ENCODE data around the gene SYT9.

The SYT9 gene

DNA sequence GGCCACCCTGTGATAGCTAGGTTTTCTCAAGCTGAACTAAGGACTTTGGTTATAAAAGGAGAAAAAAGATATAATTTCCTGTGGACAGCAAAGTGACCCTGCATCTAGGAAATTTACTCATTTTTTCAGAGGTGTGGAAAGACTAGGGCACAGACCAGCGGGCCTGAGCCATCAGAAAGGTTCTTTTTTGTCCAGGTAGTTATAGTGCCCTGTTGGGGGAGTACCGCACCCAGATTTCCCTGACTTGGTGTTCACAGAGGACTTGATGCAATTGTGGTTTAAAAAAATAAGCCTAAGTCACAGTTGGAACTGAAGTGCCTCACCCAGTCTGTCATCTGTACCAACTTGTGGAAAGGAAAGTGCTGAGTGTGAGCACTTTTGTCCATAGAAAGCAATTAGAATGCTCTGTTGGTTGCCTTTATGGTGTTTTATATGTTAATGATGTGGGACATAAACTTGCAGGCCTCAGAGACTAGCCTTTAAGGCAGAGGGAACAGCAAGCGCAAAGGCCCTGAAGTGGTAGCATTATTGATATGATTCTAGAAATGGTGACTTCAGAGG lies 3.1 kb downstream of the SYT9 start:
- Mint-ChIP-seq H3K27ac (no peak overlapping the region), H3K4me1 (ENCODE audit: low read depth) (no peaks in the 10 kb centered on the region), H3K36me3 (ENCODE audit: low read depth) (no peaks in the 10 kb centered on the region), H3K4me3 (no peak overlapping the region), H3K9me3 (no peaks in the 10 kb centered on the region), H3K27me3 (peaks cover 45% of the 10 kb centered on the region)
- intact Hi-C loops (cut with micrococcal nuclease), result no loop called here

DNA sequence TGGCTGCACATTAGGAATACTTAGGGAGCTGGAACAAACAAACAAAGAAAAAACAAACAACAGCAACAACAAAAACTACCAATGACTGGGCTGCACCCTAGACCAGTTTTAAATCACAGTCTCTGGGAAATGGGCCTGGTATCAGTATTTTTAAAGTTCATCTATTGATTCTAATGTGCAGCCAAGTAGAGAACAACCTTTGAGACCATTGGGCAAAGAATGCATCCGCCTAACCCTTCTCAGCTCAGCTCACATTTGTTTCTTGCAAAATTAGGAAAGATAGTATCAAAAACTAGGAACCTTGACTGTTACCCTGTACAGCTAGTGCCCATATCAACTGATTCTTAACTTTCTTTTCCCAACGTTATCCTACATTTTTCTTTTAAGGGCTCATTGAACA lies 5.2 kb downstream of the SYT9 start:
- intact Hi-C loops (cut with micrococcal nuclease), result no loop called here
- no peaks in the 10 kb centered on the region for H3K36me3 Mint-ChIP-seq (ENCODE audit: low read depth)
- peaks cover 28% of the 10 kb centered on the region for H3K27me3 Mint-ChIP-seq
- no peaks in the 10 kb centered on the region for H3K4me1 Mint-ChIP-seq (ENCODE audit: low read depth)
- H3K27ac Mint-ChIP-seq, result no peak overlapping the region
- no peaks in the 10 kb centered on the region for H3K9me3 Mint-ChIP-seq
- no peak overlapping the region for H3K4me3 Mint-ChIP-seq

DNA sequence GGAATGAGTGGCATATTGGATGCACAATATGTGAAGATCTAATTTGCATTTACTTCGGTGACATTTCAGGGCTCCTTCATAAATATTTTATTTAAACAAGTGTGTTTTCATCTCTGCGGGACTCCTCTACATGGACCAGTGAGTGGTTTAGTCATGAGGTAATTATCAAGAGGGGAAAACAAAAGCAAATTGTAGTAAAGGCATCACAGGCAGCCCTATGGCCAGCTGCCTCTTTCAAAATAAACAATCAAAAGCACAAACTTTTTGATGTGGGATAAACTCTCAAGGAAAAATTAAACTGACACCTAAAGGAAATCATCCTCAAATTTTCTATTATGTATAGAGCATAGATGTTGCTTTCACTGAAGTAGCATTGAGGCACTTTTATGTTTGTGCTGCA lies 6.0 kb downstream of the SYT9 start:
- H3K9me3 Mint-ChIP-seq, result no peaks in the 10 kb centered on the region

DNA sequence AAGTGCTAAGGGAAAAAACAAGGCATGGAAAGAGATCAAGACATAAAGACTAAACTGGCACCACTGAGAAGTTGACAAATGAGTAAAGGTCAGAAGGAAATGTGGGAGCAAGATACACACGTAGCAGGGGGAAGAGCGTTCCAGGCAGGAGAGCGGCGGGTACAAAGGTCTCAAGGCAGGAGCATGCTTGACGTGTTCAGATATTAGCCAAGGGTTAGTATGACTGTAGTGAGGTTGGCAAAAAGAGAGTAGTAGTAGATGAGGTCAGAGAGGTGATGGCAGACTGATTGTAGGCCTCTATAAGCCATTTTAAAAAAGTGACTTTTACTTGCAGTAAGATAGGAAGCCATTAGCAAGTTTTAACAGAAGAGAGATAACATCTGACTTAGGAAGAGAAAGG lies 9.9 kb downstream of the SYT9 start:
- intact Hi-C loops (cut with micrococcal nuclease), result no loop called here
- H3K36me3 Mint-ChIP-seq (ENCODE audit: low read depth), result no peaks in the 10 kb centered on the region
- no peak overlapping the region for H3K27ac Mint-ChIP-seq
- H3K4me3 Mint-ChIP-seq, result no peak overlapping the region
- H3K9me3 Mint-ChIP-seq, result no peaks in the 10 kb centered on the region
- H3K27me3 Mint-ChIP-seq, result no peaks in the 10 kb centered on the region
- H3K4me1 Mint-ChIP-seq (ENCODE audit: low read depth), result no peaks in the 10 kb centered on the region

More for the DNA sequence above, 6.0 kb downstream of the SYT9 start:
- Mint-ChIP-seq H3K27ac (no peak overlapping the region), H3K4me3 (no peak overlapping the region), H3K4me1 (ENCODE audit: low read depth) (no peaks in the 10 kb centered on the region), H3K36me3 (ENCODE audit: low read depth) (no peaks in the 10 kb centered on the region), H3K27me3 (peaks cover 21% of the 10 kb centered on the region)
- intact Hi-C loops (cut with micrococcal nuclease), result no loop called here

DNA sequence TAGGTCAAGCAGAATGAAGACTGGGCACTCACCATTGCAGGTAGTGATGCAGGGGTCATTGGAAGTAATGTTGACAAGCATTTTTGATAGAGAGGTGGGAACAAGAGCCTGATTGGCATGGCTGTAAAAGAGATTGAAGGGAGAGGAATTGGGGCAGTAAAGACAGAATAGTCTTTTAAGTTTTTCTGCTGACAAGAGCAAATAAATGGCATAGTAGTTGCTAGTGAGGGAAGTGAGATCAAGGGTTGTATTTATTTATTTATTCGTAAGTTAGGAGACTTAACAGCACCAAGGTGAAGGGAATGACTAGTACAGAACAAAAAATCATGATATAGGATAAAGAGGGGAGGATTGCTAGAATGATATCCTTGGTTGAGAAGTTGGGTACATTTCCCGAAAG lies 11.0 kb downstream of the SYT9 start:
- Mint-ChIP-seq H3K4me1 (ENCODE audit: low read depth) (no peaks in the 10 kb centered on the region), H3K27me3 (no peaks in the 10 kb centered on the region), H3K27ac (no peak overlapping the region), H3K4me3 (no peak overlapping the region), H3K36me3 (ENCODE audit: low read depth) (no peaks in the 10 kb centered on the region), H3K9me3 (no peaks in the 10 kb centered on the region)
- intact Hi-C loops (cut with micrococcal nuclease), result no loop called here

DNA sequence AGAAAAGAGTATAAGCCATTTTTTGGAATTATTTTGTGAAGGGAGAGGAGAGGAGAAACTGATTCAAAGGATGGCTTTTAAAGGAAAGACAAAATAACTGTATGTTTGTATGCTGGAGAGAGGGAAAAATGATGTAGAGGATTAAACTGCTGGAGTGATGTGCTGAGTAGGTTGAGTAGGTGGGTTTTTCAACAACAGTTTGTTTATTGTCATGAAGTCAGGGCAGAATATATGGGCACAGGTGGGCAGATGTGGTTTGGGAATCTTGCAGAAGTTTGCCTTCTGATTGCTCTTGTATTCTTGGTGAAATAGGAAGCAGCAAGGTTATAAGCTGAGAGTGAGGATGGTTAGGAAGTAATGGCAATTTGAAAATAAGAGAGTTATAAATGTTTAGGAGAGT lies 12.1 kb downstream of the SYT9 start:
- no peak overlapping the region for H3K4me3 Mint-ChIP-seq
- H3K4me1 Mint-ChIP-seq (ENCODE audit: low read depth), result no peaks in the 10 kb centered on the region
- intact Hi-C loops (cut with micrococcal nuclease), result no loop called here
- no peaks in the 10 kb centered on the region for H3K9me3 Mint-ChIP-seq
- H3K27ac Mint-ChIP-seq, result no peak overlapping the region
- H3K36me3 Mint-ChIP-seq (ENCODE audit: low read depth), result no peaks in the 10 kb centered on the region
- no peaks in the 10 kb centered on the region for H3K27me3 Mint-ChIP-seq

DNA sequence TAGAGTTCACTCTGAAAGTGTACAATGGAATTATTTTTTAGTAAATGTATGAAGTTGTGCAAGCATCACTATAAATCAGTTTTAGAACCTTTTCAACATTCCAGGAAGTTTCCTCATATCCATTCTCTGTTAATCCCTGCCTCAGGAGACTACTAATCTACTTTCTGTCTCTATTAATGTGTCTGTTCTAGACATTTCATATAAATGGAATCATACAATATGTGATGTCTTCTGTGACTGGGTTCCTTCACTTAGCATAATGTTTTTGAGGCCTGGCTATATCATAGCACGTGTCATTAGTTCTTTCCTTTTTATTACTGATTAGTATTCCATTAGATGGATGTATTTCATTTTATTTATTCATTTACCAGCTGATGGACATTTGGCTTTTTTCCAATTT lies 17.1 kb downstream of the SYT9 start:
- intact Hi-C loops (cut with micrococcal nuclease), result no loop called here
- H3K4me3 Mint-ChIP-seq, result no peak overlapping the region
- no peaks in the 10 kb centered on the region for H3K27me3 Mint-ChIP-seq
- H3K36me3 Mint-ChIP-seq (ENCODE audit: low read depth), result no peaks in the 10 kb centered on the region
- H3K9me3 Mint-ChIP-seq, result no peaks in the 10 kb centered on the region
- H3K4me1 Mint-ChIP-seq (ENCODE audit: low read depth), result no peaks in the 10 kb centered on the region
- H3K27ac Mint-ChIP-seq, result no peak overlapping the region

DNA sequence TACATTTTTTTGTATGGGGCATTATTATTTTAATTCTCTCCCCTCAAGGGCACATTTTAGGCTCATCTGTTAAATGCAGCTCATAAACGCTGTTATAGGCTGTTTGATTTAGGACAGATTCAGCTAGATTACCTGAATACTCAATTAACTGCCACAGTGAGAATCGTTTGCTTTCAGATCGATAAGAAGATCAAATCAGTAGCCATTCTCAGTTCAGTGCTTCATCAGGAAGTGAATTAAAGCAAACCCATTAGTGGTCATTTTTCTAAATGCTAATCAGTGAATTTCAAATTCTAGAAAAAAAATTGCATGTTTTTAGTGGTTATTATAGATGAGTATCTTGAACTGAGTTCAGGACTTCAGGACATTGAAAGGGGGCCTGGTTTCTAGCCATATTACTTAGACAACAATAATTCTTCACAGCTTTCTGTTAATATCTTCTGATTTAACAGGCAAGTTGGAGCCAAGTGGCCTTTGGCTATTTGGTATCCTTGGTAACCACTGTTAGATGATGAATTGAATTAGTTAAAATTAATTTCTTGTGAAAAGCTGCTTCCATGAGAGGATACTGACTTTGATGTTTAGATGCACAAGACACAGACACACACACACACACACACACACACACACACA lies 18.6 kb downstream of the SYT9 start:
- H3K4me3 Mint-ChIP-seq, result no peak overlapping the region
- no peaks in the 10 kb centered on the region for H3K36me3 Mint-ChIP-seq (ENCODE audit: low read depth)
- H3K27me3 Mint-ChIP-seq, result no peaks in the 10 kb centered on the region
- intact Hi-C loops (cut with micrococcal nuclease), result no loop called here
- H3K9me3 Mint-ChIP-seq, result no peaks in the 10 kb centered on the region
- no peak overlapping the region for H3K27ac Mint-ChIP-seq
- H3K4me1 Mint-ChIP-seq (ENCODE audit: low read depth), result no peaks in the 10 kb centered on the region

DNA sequence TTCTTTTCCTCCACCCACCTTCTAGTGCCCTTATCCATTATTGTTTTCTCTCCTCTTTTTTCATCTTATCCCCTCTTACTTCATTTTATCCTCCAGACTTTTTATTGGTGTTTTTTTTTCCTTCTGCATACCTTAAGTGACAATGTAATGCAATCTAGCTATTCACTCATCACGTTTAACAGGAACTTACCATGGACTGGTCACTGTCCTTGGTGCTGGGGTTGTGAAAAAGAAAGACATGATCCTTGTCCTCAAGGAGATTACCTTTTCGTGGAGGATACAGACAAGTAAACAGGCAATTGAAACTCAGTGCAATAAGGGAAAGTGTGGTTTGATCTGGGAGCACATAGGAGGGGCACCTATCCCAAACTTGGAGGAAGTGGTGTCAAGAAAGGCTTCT lies 20.7 kb downstream of the SYT9 start:
- no peaks in the 10 kb centered on the region for H3K27me3 Mint-ChIP-seq
- H3K9me3 Mint-ChIP-seq, result no peaks in the 10 kb centered on the region
- H3K27ac Mint-ChIP-seq, result no peak overlapping the region
- H3K4me1 Mint-ChIP-seq (ENCODE audit: low read depth), result no peaks in the 10 kb centered on the region
- no peak overlapping the region for H3K4me3 Mint-ChIP-seq
- intact Hi-C loops (cut with micrococcal nuclease), result no loop called here
- no peaks in the 10 kb centered on the region for H3K36me3 Mint-ChIP-seq (ENCODE audit: low read depth)

DNA sequence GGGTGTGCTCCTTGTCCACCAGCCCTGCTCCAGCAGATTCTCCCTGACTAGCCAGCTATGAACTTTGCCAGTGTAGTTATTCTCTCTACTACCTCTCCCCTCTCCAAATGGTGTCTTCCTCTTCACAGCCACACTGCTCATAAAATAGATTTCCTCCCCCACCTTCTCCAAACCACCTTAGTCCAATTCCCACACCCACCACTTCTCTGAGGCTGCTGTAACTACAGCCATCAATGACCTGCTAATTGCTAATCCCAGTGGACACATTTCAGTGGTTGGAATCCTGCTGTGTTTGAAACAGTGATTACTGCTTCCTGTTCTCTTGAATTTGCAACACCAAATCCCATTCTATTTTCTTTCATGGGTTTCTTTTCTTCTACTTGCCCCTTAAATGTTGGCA lies 23.4 kb downstream of the SYT9 start:
- Mint-ChIP-seq H3K4me1 (ENCODE audit: low read depth) (no peaks in the 10 kb centered on the region), H3K27me3 (no peaks in the 10 kb centered on the region), H3K4me3 (no peak overlapping the region), H3K36me3 (ENCODE audit: low read depth) (no peaks in the 10 kb centered on the region), H3K9me3 (no peaks in the 10 kb centered on the region), H3K27ac (no peak overlapping the region)
- intact Hi-C loops (cut with micrococcal nuclease), result no loop called here

DNA sequence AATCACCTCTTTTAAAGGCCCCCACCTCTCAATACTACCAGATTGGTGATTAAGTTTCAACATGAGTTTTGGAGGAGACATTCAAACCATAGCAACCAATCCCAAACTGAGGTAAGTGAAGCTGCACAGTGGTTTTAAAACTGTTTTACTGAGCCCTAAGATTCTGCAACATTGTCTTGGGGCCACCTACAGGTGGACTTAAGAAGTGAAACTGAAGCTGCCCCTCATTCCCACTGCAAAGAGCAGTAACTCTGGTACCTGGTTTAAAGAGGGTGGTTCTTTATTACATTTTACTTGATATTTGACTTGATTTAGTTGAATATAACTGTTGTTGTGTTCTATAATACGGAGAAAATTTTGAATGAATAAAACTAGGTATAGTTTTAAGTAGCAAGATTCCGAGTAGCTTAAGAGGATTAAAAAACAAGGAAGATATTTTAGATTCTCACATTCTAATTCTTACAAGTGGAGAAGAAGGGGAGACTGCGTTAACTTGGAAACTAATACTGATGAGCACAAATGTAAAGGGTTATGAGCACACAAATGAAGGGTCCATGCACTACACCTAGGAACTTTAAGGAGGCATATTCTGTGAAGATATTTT lies 26.7 kb downstream of the SYT9 start:
- H3K4me3 Mint-ChIP-seq, result no peak overlapping the region
- no peaks in the 10 kb centered on the region for H3K4me1 Mint-ChIP-seq (ENCODE audit: low read depth)
- H3K27me3 Mint-ChIP-seq, result no peaks in the 10 kb centered on the region
- no peaks in the 10 kb centered on the region for H3K9me3 Mint-ChIP-seq
- H3K36me3 Mint-ChIP-seq (ENCODE audit: low read depth), result no peaks in the 10 kb centered on the region
- H3K27ac Mint-ChIP-seq, result no peak overlapping the region
- intact Hi-C loops (cut with micrococcal nuclease), result no loop called here

DNA sequence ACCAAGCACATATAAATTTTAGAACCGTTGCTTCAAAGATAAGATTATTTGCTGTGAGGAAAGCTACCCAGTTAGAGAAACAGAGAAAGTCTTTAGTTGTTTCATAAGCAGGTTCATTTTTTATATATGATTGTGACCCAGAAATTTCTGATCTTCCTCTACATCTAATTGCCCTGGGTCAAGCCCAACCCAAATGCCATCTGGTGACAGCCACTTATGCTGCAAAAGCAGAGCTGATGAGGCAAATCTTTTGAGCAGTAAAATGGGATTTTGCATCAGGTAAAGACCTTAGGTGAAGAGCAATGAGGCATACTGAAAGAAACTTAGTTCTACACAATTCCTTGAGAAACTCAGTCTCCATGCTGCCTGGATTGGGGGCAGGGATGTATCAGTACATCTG lies 28.0 kb downstream of the SYT9 start:
- Mint-ChIP-seq H3K36me3 (ENCODE audit: low read depth) (no peaks in the 10 kb centered on the region), H3K4me3 (no peak overlapping the region), H3K27me3 (no peaks in the 10 kb centered on the region), H3K4me1 (ENCODE audit: low read depth) (no peaks in the 10 kb centered on the region), H3K27ac (no peak overlapping the region), H3K9me3 (peaks cover 4% of the 10 kb centered on the region)
- intact Hi-C loops (cut with micrococcal nuclease), result no loop called here

DNA sequence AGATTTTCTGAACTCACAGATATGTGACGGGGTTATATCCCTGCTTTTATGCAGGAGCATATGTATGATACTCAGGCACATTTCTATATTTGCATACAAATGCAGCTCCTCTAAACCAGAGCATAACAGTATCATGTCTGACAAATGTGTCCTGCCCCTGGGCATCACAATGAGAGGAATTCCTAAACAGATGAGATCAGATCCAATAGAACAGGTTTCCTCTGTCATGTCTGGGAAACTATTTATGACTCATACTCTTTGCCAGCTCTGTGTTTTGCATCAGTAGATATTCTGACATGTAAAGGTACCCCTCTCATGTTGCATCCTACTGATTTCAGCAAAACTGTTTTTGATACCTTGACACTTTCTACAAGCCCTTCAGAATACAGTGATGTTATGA lies 29.4 kb downstream of the SYT9 start:
- Mint-ChIP-seq H3K4me3 (no peak overlapping the region), H3K27me3 (no peaks in the 10 kb centered on the region), H3K27ac (no peak overlapping the region), H3K9me3 (peaks cover 18% of the 10 kb centered on the region), H3K36me3 (ENCODE audit: low read depth) (no peaks in the 10 kb centered on the region), H3K4me1 (ENCODE audit: low read depth) (no peaks in the 10 kb centered on the region)
- intact Hi-C loops (cut with micrococcal nuclease), result no loop called here

DNA sequence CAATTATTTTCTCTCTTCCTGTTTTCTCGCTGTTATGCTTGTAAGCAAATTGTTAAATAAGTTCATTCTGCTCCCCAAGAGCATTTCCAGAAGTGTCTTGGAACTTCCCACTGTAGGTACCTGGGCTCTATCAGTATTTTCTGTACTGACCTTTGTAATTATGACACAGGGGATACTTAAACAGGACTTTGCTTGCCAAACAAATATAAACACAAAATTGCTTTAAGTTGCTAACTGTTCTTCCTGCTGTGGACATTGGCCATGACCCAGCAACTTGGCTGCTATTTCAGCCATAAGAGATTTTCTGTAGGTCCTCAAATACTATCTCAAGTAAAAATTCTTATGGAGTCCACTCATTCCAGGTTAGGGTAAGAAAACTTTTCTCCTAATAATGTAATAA lies 30.1 kb downstream of the SYT9 start:
- intact Hi-C loops (cut with micrococcal nuclease), result no loop called here
- Mint-ChIP-seq H3K4me3 (no peak overlapping the region), H3K27ac (no peak overlapping the region), H3K27me3 (no peaks in the 10 kb centered on the region), H3K9me3 (peaks cover 25% of the 10 kb centered on the region), H3K36me3 (ENCODE audit: low read depth) (no peaks in the 10 kb centered on the region), H3K4me1 (ENCODE audit: low read depth) (no peaks in the 10 kb centered on the region)

DNA sequence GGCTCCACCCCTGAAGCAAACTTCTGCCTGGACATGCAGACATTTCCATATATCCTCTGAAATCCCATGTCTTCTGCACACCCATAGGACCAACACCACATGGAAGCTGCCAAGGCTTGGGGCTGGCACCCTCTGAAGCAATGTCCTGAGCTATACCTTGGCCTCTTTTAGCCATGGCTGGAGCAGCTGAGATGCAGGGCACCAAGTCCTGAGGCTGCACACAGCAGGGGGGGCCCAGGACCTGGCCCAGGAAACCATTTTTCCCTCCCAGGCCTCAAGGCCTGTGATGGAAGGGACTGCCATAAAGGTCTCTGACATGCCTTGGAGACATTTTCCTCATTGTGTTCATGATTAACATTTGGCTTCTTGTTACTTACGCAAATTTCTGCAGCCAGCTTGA lies 34.5 kb downstream of the SYT9 start:
- H3K27ac Mint-ChIP-seq, result no peak overlapping the region
- no peaks in the 10 kb centered on the region for H3K4me1 Mint-ChIP-seq (ENCODE audit: low read depth)
- no peaks in the 10 kb centered on the region for H3K27me3 Mint-ChIP-seq
- peaks cover 38% of the 10 kb centered on the region for H3K9me3 Mint-ChIP-seq
- H3K36me3 Mint-ChIP-seq (ENCODE audit: low read depth), result no peaks in the 10 kb centered on the region
- intact Hi-C loops (cut with micrococcal nuclease), result no loop called here
- no peak overlapping the region for H3K4me3 Mint-ChIP-seq

Measured in dendritic cell treated with granulocyte-macrophage colony-stimulating factor and Interleukin-4, amounts not matched to agents 40 ng/mL and 50 ng/mL, for 4 days (primary cell).